Stimulated activated CD4-positive, alpha-beta T cell treated with anti-CD3 and anti-CD28 coated beads, Interleukin-1b, Interleukin-23, amount 100 ng/mL, for 24 hours (primary cell): ENCODE results near the gene SMIM12.

Source experiments
- DNase-seq, 4 experiments: peaks; one replicate each; pipeline ENCODE4 v3.0.0-alpha.2; 2020; ENCODE audit warnings: low read depth in 4 of 4, low spot score in 1 of 4

SMIM12 gene

DNA sequence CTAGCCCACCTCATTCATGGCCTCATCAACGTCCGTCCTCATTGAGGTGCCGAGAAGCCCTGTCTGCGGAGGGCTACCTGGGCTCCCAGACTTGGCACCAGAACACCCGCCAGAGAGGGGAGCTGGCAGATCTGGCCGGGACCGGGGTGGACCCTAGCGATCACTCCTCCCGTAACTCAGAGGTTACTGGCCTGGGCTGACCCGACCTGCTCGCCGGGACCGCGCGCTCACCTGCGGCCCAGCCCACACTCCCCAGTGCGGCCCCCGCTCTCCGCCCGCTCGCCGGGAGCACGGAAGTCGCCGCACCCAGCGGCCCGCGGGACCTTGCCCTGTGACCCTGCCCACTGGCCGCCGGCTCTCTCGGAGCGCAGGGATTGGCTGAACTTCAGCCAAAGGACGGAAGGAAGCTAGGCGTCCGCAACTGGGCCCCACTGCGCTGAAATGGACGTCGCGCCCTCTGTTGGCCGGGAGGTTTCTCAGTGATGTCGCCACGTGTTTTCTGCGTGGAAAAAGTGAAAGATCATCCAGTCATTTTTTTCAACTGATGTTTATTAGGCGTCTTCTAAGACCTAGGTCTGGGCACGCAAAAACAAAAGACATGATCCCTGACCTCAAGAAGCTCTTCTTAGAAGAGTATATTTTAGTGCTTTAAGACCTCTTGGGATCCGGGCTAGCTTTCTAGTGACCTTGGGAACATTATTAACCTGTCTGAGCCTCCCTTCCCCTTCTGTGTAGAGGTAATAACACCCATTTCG is at the start of gene SMIM12:
Gene SMIM12 (minus strand): TSS at position 304 of the 755 bp plus-strand sequence. CDS start 3,772 bp downstream, outside the sequence.
- DNase-seq = peak; percentile 84 to 88 (median 86)

GRCh38 chr1:34908369-34908768 is 48.8 kb upstream of the SMIM12 start:
- no peak for DNase-seq

DNA sequence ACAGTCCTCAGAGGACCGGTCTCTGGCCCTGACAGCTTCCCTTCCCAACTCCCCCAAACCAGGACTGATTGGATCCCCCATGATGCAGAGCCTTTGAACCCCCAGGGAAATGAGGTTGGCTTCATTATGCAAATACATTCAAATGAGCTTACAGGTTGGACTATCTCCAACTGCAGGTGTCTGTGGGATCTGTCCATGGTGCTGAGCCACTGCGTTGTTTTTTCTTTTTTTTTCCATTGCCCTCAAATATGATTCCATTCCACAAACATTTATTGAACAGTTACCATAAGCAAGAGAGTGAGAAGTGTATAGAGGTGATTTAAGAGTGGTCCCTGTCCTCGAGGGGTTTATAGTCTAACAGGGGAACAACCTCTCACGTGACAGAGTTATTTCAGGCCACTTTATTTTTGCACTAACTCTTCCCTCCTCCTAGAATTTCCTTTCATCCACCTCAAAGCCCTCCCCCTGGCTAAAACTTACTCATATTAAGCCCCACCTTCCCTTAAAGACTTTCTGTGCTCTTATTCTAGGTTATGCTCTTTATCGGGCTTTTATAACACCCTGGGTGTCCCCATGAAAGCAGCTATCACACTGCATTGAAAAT is 48.0 kb upstream of the SMIM12 start:
- no peak for DNase-seq

GRCh38 chr1:34906756-34907155 is 47.2 kb upstream of the SMIM12 start:
- no peak for DNase-seq

GRCh38 chr1:34906222-34906621 is 46.7 kb upstream of the SMIM12 start:
- no peak for DNase-seq

DNA sequence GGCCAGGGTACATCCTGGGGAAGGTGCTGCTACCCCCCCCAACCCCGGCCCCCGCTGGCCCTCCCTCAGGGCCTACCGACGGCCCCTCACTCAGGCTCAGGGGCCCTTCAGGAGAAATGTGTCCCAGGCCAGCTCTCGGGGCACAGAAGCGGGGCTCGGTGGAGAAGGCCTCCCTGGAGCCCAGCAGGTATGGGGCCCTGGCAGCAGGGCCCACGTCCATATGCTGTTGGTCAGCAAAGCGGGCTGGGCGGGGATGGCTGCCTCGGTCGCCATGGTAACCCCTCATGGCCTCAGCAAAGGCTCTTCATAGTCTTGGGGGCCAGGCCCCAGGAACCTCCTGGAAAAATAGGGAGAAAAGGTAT is 45.5 kb upstream of the SMIM12 start:
- DNase-seq = no peak

DNA sequence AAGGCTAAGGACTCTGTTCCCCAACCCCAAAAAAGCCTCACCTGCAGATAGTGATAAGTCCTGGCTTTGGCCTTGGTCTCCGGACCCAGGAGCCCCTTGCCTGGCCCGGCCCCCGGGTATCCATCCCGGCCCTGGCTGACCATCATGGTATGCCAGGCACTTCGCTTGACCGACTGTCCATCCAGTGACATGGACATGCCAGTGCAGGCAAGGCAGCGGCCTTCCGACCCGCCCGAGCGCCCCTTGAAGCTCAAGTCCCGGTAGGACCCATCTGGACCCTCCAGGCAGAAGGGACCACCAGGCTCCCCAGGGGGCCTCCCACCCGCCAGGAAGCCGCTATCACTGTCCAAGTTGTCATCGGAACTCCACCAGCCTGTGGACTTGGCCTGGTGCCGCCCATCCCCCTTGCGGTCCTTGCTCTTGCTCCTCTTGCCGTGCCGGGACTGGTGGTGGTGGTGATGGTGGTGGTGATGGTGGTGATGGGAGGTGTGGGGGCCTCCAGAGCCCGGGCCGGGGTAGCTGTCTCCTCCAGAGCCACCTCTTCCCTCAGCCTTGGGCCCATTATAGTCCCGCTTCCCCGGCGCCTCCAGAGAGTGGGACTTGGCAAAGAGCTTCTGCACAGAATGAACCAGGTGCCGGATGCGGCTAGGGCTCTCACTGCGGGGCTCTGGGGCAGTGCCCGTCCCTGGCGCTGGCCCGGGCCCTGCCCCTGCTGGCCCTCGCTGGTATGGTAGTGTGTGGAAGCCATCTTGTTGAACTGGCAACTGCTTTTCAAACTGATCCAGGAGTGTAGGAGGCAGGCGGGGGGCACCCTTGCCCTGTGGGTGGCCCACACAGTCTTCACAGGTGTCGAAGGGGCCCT is 44.9 kb upstream of the SMIM12 start:
- DNase-seq = no peak

GRCh38 chr1:34901919-34902318 is 42.4 kb upstream of the SMIM12 start:
- DNase-seq = no peak

DNA sequence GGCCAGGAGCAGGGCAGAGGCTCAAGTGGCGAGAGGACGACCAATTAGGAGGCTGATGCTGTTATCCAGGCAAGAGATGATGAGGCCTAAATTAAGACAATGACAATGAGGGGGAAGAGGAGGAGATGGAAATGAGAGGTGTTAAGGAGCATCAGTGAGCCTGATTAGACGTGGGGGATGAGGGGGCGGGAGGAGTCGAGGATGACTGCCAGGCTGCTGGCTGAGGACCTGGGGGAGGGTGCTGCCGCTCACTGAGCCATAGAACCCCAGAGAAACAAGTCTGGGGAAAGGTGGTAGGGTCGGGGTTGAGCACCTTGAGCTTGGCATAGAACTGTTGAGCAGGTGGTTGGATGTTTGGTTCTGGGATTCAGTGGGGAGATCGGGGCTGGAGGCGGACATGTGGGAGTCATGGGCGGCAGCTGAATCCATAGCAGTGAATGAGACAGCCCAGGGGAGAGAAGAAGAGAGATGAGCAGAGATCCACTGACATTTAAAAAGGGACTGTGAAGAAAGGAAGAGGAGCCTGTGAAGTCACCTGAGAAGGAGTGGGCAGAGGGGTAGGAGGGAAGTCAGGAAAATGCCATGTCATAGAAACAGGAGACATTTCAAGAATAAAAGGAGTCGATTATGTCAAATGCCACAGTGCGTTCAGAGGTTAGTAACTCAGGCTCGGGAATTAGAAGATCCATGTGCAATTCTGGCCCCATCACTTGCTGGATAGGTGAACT is 41.4 kb upstream of the SMIM12 start:
- no peak for DNase-seq

DNA sequence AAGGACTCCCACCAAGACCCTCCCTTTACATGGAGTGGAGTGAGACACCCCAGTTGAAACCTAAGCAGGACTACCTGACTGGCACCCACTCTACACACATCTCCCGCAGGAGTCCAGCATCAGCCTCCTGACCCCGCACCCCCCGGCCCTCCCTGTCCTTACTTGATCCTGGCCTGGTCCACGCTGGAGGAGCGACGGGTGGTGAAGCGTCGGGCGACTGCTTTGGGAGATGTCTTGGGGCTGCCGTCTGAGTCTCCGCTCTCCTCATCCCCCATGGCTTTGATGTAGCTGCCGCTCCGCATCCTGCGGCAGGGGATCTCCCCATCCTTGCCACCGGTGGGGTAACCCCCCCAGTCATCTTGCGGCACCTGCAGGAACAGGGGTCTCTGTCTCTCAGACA is 40.4 kb upstream of the SMIM12 start:
- no peak for DNase-seq

DNA sequence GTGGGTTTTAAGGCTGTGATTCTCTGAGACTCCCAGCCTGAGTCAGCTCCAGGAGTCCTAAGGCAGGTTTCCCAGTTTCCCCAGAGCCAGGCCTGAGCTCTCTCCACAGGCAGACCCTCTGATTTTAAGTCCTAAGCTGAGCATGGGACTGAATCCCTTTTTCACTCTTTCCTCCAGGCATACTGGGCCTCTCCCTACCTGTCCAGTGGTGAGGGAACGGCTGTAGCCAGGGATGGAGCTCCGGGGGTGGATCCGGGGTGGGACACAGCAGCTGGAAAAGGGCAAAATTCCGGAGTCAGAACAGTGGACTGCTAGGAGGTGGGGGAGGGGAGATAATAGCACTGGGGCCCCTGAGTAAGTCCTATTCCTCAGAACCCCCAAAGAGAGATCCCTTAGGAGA is 39.9 kb upstream of the SMIM12 start:
- no peak for DNase-seq

- DNase-seq = no peak
Measured at GRCh38 chr1:34898330-34898761, 38.8 kb upstream of the SMIM12 start.

GRCh38 chr1:34896612-34897011 is 37.1 kb upstream of the SMIM12 start:
- no peak for DNase-seq

DNA sequence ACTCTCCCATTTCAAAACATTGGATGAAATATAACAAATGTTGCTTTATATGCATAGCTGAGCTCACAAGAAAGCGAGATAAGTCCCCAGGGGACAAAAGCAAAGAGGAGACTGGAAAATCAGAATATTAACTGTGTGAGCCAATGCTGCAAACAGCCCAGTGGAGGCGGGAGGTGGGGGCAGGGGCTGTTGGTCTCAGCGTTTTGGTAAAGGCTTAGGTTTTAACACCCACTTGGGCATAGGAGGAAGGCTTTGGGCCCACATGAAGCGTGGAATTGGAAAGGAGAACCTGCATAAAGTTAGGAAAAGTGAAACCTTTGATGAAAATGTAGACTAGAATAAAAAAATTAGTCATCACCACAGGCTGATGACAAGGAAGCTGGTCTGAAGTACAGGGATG is 30.2 kb upstream of the SMIM12 start:
- DNase-seq = no peak

DNA sequence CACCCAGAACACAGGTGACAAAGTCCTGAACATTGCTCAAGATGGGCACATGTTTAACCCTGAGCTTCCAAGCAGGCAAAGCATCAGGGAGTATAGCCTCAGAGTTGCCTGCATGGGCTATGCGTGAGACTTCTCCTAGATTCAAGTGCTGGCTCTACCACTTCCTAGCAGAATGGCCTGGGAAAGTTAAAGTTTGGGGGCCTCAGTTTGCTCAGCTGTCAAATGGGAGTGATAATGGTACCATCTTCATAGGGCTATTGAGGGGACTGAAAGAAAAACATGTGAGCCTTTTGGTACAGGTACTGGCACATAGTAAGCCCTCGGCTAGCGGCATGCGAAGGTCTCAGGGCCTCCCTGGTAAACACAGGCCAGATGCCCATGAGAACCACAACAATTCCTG is 28.0 kb upstream of the SMIM12 start:
- DNase-seq = no peak

- peak in 3 of 4 experiments; percentile 34 to 65 (median 55) for DNase-seq
Measured at GRCh38 chr1:34885405-34886247, 26.1 kb upstream of the SMIM12 start.

DNA sequence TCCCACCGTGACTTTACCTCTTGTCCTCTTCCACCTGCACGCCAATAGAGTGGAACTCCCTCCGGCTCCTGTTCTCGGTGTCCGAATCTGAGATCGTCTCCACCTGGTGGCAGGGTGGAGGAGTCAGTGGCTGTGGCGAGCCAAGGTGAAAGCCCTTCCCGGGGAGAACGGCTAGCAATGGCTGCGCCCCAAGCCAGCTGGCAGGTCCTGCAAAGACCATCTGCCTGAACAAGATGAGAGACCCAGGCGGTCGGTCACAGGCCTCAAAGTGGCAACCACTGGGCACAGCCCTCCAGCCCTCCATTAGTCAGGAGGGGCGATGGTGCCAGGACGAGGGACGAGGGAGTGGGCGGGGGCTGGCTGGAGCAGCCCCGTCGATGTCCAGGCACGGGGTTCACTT is 25.4 kb upstream of the SMIM12 start:
- no peak for DNase-seq

DNA sequence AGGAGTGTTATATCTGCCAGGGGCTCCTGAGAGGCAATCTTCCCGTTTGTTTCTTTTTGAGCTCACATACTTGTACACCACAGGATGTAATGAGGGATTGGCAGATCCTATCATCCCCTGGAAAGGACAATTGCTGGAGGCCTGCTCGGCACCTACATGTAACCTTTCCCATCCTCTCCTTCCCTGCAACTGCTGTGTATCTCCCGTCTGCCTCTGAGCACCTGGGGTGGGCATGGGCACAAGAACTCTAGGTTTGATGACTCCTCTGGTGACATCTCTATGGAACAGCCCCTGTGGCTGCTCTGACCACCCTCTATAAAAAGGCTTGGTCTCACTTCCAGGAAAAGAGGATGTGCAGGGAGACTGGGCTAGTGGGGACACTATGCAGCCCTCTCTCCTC is 25.0 kb upstream of the SMIM12 start:
- no peak for DNase-seq

DNA sequence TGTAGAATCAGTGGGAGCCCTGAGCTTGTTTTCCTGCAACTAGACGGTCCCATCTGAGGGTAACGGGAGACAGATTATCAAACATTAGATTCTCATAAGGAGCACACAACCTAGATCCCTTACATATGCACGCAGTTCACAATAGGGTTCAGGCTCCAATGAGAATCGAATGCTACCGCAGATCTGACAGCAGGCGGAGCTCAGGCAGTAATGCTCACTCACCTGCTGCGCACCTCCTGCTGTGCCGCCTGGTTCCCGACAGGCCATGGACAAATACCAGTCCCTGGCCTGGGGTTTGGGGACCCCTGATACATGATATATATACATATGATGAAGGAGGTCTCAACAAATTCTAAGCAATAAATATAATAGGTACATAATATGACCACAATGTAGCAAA is 19.7 kb upstream of the SMIM12 start:
- DNase-seq = no peak

GRCh38 chr1:34876406-34876805 is 16.9 kb upstream of the SMIM12 start:
- no peak for DNase-seq
